Measurements from ENCODE around the gene MRS2.
A peak's percentile ranks its signal among the peaks of the same experiment; 100 is the strongest.
"Not testable (repeated sequence)": the region's sequence is repeated elsewhere in the genome, so short reads cannot be mapped to it uniquely, and the experiment has no call there.

MRS2 gene

GRCh38 chr6:24394780-24395437, 7.8 kb upstream of the MRS2 start:
- H3K27ac Mint-ChIP-seq (ENCODE audit: low read depth), result no peak overlapping the region
- DNase-seq (ENCODE audit: low spot score in 2 of 2), result no peak
- ATAC-seq (replicated peaks; ENCODE audit: extremely low read depth, poor library complexity, severe bottlenecking), result no peak
- H3K27me3 Mint-ChIP-seq, result peaks cover 48% of the 10 kb centered on the region
- no peaks in the 10 kb centered on the region for H3K36me3 Mint-ChIP-seq (ENCODE audit: insufficient read depth)
- H3K4me3 Mint-ChIP-seq, result no peak overlapping the region
- H3K4me1 Mint-ChIP-seq, result no peaks in the 10 kb centered on the region
- no peaks in the 10 kb centered on the region for H3K9me3 Mint-ChIP-seq

GRCh38 chr6:24396824-24397223, 5.9 kb upstream of the MRS2 start:
- H3K27ac Mint-ChIP-seq (ENCODE audit: low read depth), result no peak overlapping the region
- H3K36me3 Mint-ChIP-seq (ENCODE audit: insufficient read depth), result no peaks in the 10 kb centered on the region
- no peaks in the 10 kb centered on the region for H3K4me1 Mint-ChIP-seq
- no peak for DNase-seq (ENCODE audit: low spot score in 2 of 2)
- ATAC-seq (replicated peaks; ENCODE audit: extremely low read depth, poor library complexity, severe bottlenecking), result no peak
- H3K4me3 Mint-ChIP-seq, result no peak overlapping the region
- no peaks in the 10 kb centered on the region for H3K9me3 Mint-ChIP-seq
- peaks cover 53% of the 10 kb centered on the region for H3K27me3 Mint-ChIP-seq

- no peak for DNase-seq (ENCODE audit: low spot score in 2 of 2)
- no peak for ATAC-seq (replicated peaks; ENCODE audit: extremely low read depth, poor library complexity, severe bottlenecking)
- Mint-ChIP-seq H3K36me3 (ENCODE audit: insufficient read depth) (no peaks in the 10 kb centered on the region), H3K9me3 (no peaks in the 10 kb centered on the region), H3K4me3 (no peak overlapping the region), H3K27me3 (peaks cover 53% of the 10 kb centered on the region), H3K4me1 (peaks cover 3% of the 10 kb centered on the region), H3K27ac (ENCODE audit: low read depth) (no peak overlapping the region)
These were observed 5.1 kb upstream of the MRS2 start for GRCh38 chr6:24397631-24398030.

- H3K4me1 Mint-ChIP-seq, result peaks cover 18% of the 10 kb centered on the region
- H3K36me3 Mint-ChIP-seq (ENCODE audit: insufficient read depth); H3K27ac Mint-ChIP-seq (ENCODE audit: low read depth); H3K9me3 Mint-ChIP-seq; H3K4me3 Mint-ChIP-seq; ATAC-seq (replicated peaks; ENCODE audit: extremely low read depth, poor library complexity, severe bottlenecking); DNase-seq (ENCODE audit: low spot score in 2 of 2): not testable (repeated sequence)
- peaks cover 47% of the 10 kb centered on the region for H3K27me3 Mint-ChIP-seq
These were observed 2.4 kb upstream of the MRS2 start for GRCh38 chr6:24400045-24401039.

- ATAC-seq (replicated peaks; ENCODE audit: extremely low read depth, poor library complexity, severe bottlenecking) (no peak), DNase-seq (ENCODE audit: low spot score in 2 of 2) (no peak)
- no peaks in the 10 kb centered on the region for H3K9me3 Mint-ChIP-seq
- peaks cover 18% of the 10 kb centered on the region for H3K4me1 Mint-ChIP-seq
- peaks cover 8% of the 10 kb centered on the region for H3K36me3 Mint-ChIP-seq (ENCODE audit: insufficient read depth)
- no peak overlapping the region for H3K4me3 Mint-ChIP-seq
- H3K27me3 Mint-ChIP-seq, result peaks cover 39% of the 10 kb centered on the region
- H3K27ac Mint-ChIP-seq (ENCODE audit: low read depth), result no peak overlapping the region
These were observed 1.3 kb upstream of the MRS2 start for GRCh38 chr6:24401458-24401857.

- Mint-ChIP-seq H3K9me3 (no peaks in the 10 kb centered on the region), H3K27me3 (peaks cover 20% of the 10 kb centered on the region), H3K4me3 (peak overlapping the region; percentile 92), H3K36me3 (ENCODE audit: insufficient read depth) (peaks cover 17% of the 10 kb centered on the region), H3K27ac (ENCODE audit: low read depth) (peak overlapping the region; percentile 90), H3K4me1 (peaks cover 18% of the 10 kb centered on the region)
- DNase-seq (ENCODE audit: low spot score in 2 of 2), result peak in 1 of 2 donors; percentile 9
- no peak for ATAC-seq (replicated peaks; ENCODE audit: extremely low read depth, poor library complexity, severe bottlenecking)
These were observed 727 bp downstream of the MRS2 start for GRCh38 chr6:24403501-24403824.

GRCh38 chr6:24405262-24405661, 2.5 kb downstream of the MRS2 start:
- Mint-ChIP-seq H3K27me3 (peaks cover 2% of the 10 kb centered on the region), H3K36me3 (ENCODE audit: insufficient read depth) (peaks cover 25% of the 10 kb centered on the region), H3K4me3 (no peak overlapping the region), H3K9me3 (no peaks in the 10 kb centered on the region), H3K27ac (ENCODE audit: low read depth) (no peak overlapping the region), H3K4me1 (peaks cover 18% of the 10 kb centered on the region)
- DNase-seq (ENCODE audit: low spot score in 2 of 2) (no peak), ATAC-seq (replicated peaks; ENCODE audit: extremely low read depth, poor library complexity, severe bottlenecking) (no peak)

GRCh38 chr6:24408719-24409410, 6.1 kb downstream of the MRS2 start:
- Mint-ChIP-seq H3K4me3 (no peak overlapping the region), H3K36me3 (ENCODE audit: insufficient read depth) (peaks cover 42% of the 10 kb centered on the region), H3K27ac (ENCODE audit: low read depth) (peak overlapping the region; percentile 32), H3K9me3 (no peaks in the 10 kb centered on the region), H3K4me1 (peaks cover 5% of the 10 kb centered on the region), H3K27me3 (no peaks in the 10 kb centered on the region)
- no peak for DNase-seq (ENCODE audit: low spot score in 2 of 2)
- ATAC-seq (replicated peaks; ENCODE audit: extremely low read depth, poor library complexity, severe bottlenecking), result no peak

- DNase-seq (ENCODE audit: low spot score in 2 of 2) (no peak), ATAC-seq (replicated peaks; ENCODE audit: extremely low read depth, poor library complexity, severe bottlenecking) (no peak)
- Mint-ChIP-seq H3K4me3 (no peak overlapping the region), H3K27me3 (no peaks in the 10 kb centered on the region), H3K27ac (ENCODE audit: low read depth) (no peak overlapping the region), H3K36me3 (ENCODE audit: insufficient read depth) (peaks cover 46% of the 10 kb centered on the region), H3K4me1 (no peaks in the 10 kb centered on the region), H3K9me3 (no peaks in the 10 kb centered on the region)
These were observed 7.9 kb downstream of the MRS2 start for GRCh38 chr6:24410622-24411021.

- ATAC-seq (replicated peaks; ENCODE audit: extremely low read depth, poor library complexity, severe bottlenecking) (no peak), DNase-seq (ENCODE audit: low spot score in 2 of 2) (no peak)
- H3K27me3 Mint-ChIP-seq, result no peaks in the 10 kb centered on the region
- peaks cover 52% of the 10 kb centered on the region for H3K36me3 Mint-ChIP-seq (ENCODE audit: insufficient read depth)
- no peaks in the 10 kb centered on the region for H3K4me1 Mint-ChIP-seq
- no peaks in the 10 kb centered on the region for H3K9me3 Mint-ChIP-seq
- H3K4me3 Mint-ChIP-seq, result no peak overlapping the region
- no peak overlapping the region for H3K27ac Mint-ChIP-seq (ENCODE audit: low read depth)
These were observed 9.6 kb downstream of the MRS2 start for GRCh38 chr6:24412294-24412693.

- H3K4me3 Mint-ChIP-seq; H3K27me3 Mint-ChIP-seq; H3K9me3 Mint-ChIP-seq; DNase-seq (ENCODE audit: low spot score in 2 of 2); ATAC-seq (replicated peaks; ENCODE audit: extremely low read depth, poor library complexity, severe bottlenecking); H3K27ac Mint-ChIP-seq (ENCODE audit: low read depth); H3K4me1 Mint-ChIP-seq: not testable (repeated sequence)
- H3K36me3 Mint-ChIP-seq (ENCODE audit: insufficient read depth), result peaks cover 48% of the 10 kb centered on the region
These were observed 11.8 kb downstream of the MRS2 start for GRCh38 chr6:24414531-24414930.

- peaks cover 54% of the 10 kb centered on the region for H3K36me3 Mint-ChIP-seq (ENCODE audit: insufficient read depth)
- no peaks in the 10 kb centered on the region for H3K9me3 Mint-ChIP-seq
- no peaks in the 10 kb centered on the region for H3K27me3 Mint-ChIP-seq
- no peak overlapping the region for H3K4me3 Mint-ChIP-seq
- DNase-seq (ENCODE audit: low spot score in 2 of 2) (no peak), ATAC-seq (replicated peaks; ENCODE audit: extremely low read depth, poor library complexity, severe bottlenecking) (no peak)
- H3K27ac Mint-ChIP-seq (ENCODE audit: low read depth), result no peak overlapping the region
- no peaks in the 10 kb centered on the region for H3K4me1 Mint-ChIP-seq
These were observed 13.0 kb downstream of the MRS2 start for GRCh38 chr6:24415753-24416152.
